NCI-H69 (cell line): Measurements from ENCODE around the gene IMMP2L.

Source experiments
- DNase-seq: peaks from one replicate; lab custom pipeline; 2025; lab: John Stamatoyannopoulos, UW

Gene IMMP2L

GRCh38 chr7:111558991-111559390 is 3.3 kb downstream of the IMMP2L start:
- DNase-seq: no peak

- DNase-seq: no peak
Measured at GRCh38 chr7:111556977-111557376, 5.3 kb downstream of the IMMP2L start.

GRCh38 chr7:111554086-111554485 is 8.2 kb downstream of the IMMP2L start:
- no peak for DNase-seq

- no peak for DNase-seq
Measured at GRCh38 chr7:111541067-111541466, 21.2 kb downstream of the IMMP2L start.

- no peak for DNase-seq
Measured at GRCh38 chr7:111540199-111540815, 22.0 kb downstream of the IMMP2L start.

GRCh38 chr7:111537134-111537533 is 25.2 kb downstream of the IMMP2L start:
- DNase-seq: no peak

- DNase-seq: no peak
Measured at GRCh38 chr7:111535142-111535870, 27.0 kb downstream of the IMMP2L start.

GRCh38 chr7:111532625-111533024 is 29.7 kb downstream of the IMMP2L start:
- peak; percentile 95 for DNase-seq

GRCh38 chr7:111531993-111532392 is 30.3 kb downstream of the IMMP2L start:
- no peak for DNase-seq

- DNase-seq: no peak
Measured at GRCh38 chr7:111530356-111530668, 32.0 kb downstream of the IMMP2L start.

- peak; percentile 44 for DNase-seq
Measured at GRCh38 chr7:111529507-111530355, 32.6 kb downstream of the IMMP2L start.

- no peak for DNase-seq
Measured at GRCh38 chr7:111528331-111528730, 34.0 kb downstream of the IMMP2L start.

- DNase-seq: no peak
Measured at GRCh38 chr7:111527545-111527944, 34.7 kb downstream of the IMMP2L start.

- DNase-seq: no peak
Measured at GRCh38 chr7:111525100-111525499, 37.2 kb downstream of the IMMP2L start.

- DNase-seq: no peak
Measured at GRCh38 chr7:111521660-111522059, 40.6 kb downstream of the IMMP2L start.

GRCh38 chr7:111518264-111518663 is 44.0 kb downstream of the IMMP2L start:
- DNase-seq: no peak

- no peak for DNase-seq
Measured at GRCh38 chr7:111517549-111517951, 44.7 kb downstream of the IMMP2L start.

GRCh38 chr7:111516612-111517011 is 45.7 kb downstream of the IMMP2L start:
- DNase-seq: peak; percentile 43

GRCh38 chr7:111513566-111513965 is 48.7 kb downstream of the IMMP2L start:
- DNase-seq: no peak

GRCh38 chr7:111511845-111512244 is 50.4 kb downstream of the IMMP2L start:
- DNase-seq: no peak

- no peak for DNase-seq
Measured at GRCh38 chr7:111510584-111511378, 51.5 kb downstream of the IMMP2L start.

GRCh38 chr7:111510062-111510461 is 52.2 kb downstream of the IMMP2L start:
- no peak for DNase-seq
